Tibial nerve (tissue), 4 donors: ENCODE measurements around the gene CD302.

ENCODE experiments used
- CTCF ChIP-seq, 5 experiments: fragments of 200-600 bp in 3 of 5; fragments of 450-650 bp in 2 of 5; sonication (generic) in 3 of 5; IDR thresholded peaks; one replicate each; pipeline ENCODE4 v1.5.1; 2016 to 2019; ENCODE audit warnings: antibody characterized with exemption in 5 of 5, mild to moderate bottlenecking in 3 of 5, moderate library complexity in 2 of 5
- EP300 ChIP-seq, 2 donors: sonication (generic); formaldehyde crosslinking; IDR thresholded peaks; one replicate each; pipeline ENCODE4 v1.6.1; 2017; ENCODE audit warnings: antibody characterized with exemption in 2 of 2, mild to moderate bottlenecking in 1 of 2
- POLR2A ChIP-seq, 2 donors: fragments of 450-650 bp; IDR thresholded peaks; one replicate each; pipeline ENCODE4 v1.6.1; 2017; ENCODE audit warnings: antibody characterized with exemption in 2 of 2, mild to moderate bottlenecking in 2 of 2, moderate library complexity in 2 of 2

GRCh38 chr2:159776321-159776720, 21.7 kb downstream of the CD302 start:
- TF ChIP-seq CTCF (IDR thresholded peaks at IDR 0.05) (no peak), POLR2A (IDR thresholded peaks at IDR 0.05) (no peak), EP300 (IDR thresholded peaks at IDR 0.05) (no peak)
